ENCODE measurements around the gene ZNF74. TPM values are rescaled to one million over a fixed set of nuclear protein-coding genes. Genes with fewer than 3 reads are reported as not detected.

ZNF74 gene
- total RNA-seq, 1 experiment from 2014 or later, result 34.3 TPM

- peaks cover 3 to 5% (median 4%) of the 10 kb centered on the region in 3 experiments; a peak in 5 of 7 replicates for H3K36me3 Mint-ChIP-seq (ENCODE audit: insufficient read depth in 1 of 3, low read depth in 3 of 3)
- no peak overlapping the region for H2BK15ac ChIP-seq (ENCODE audit: low read depth, low read length)
- H3K23me2 ChIP-seq (ENCODE audit: insufficient read length, low read depth, low read length, poor library complexity, severe bottlenecking), result peaks cover 10% of the 10 kb centered on the region
- H3K79me2 ChIP-seq (ENCODE audit: insufficient read depth, low read length), result no peaks in the 10 kb centered on the region
- no peaks in the 10 kb centered on the region for H3K9me3 ChIP-seq (ENCODE audit: control insufficient read depth, low read depth, low read length)
- H2BK20ac ChIP-seq (ENCODE audit: low read depth, low read length, poor library complexity, severe bottlenecking), result no peak overlapping the region
- no peak overlapping the region for H4K5ac ChIP-seq (ENCODE audit: insufficient read length, low read depth, low read length)
- no peak for DNase-seq
- H3K79me1 ChIP-seq (ENCODE audit: insufficient read depth, low read depth, low read length, poor library complexity, severe bottlenecking), result no peaks in the 10 kb centered on the region
- H3K27me3 ChIP-seq (ENCODE audit: insufficient read depth, low read length), result peaks cover 3% of the 10 kb centered on the region; the same call in 1 of the 2 replicates
- H3K27ac Mint-ChIP-seq, result no peak overlapping the region
- H2BK12ac ChIP-seq (ENCODE audit: insufficient read length, low read depth, low read length), result no peak overlapping the region
- no CpG with 5 or more reads among the region's 21 CpGs for WGBS (ENCODE audit: extremely low coverage, insufficient read length, low lambda C conversion rate)
- H3T11ph ChIP-seq (ENCODE audit: low read length), result no peak overlapping the region
- H3K14ac ChIP-seq (ENCODE audit: insufficient read depth, low read length), result no peak overlapping the region
- H3K4me3 Mint-ChIP-seq, result no peak overlapping the region
- no peak overlapping the region for H3K9ac ChIP-seq (ENCODE audit: extremely low read depth, insufficient read length, low read length)
- no peak overlapping the region for H3K27ac ChIP-seq (ENCODE audit: insufficient read length, low read depth, low read length)
- H3K4me1 Mint-ChIP-seq, result peaks cover 12 to 13% of the 10 kb centered on the region in 2 experiments
- H4K91ac ChIP-seq (ENCODE audit: insufficient read length, low read depth, low read length), result no peak overlapping the region
- H3K4me1 ChIP-seq (ENCODE audit: insufficient read depth, low read length), result no peaks in the 10 kb centered on the region
- no peak for TF ChIP-seq CTCF (conservative IDR thresholded peaks at IDR 0.05)
- H3K23ac ChIP-seq (ENCODE audit: insufficient read length, low read depth, low read length), result no peak overlapping the region
- no peak overlapping the region for H3K56ac ChIP-seq (ENCODE audit: insufficient read length, low read depth, low read length)
- peaks cover 30% of the 10 kb centered on the region for H3K27me3 Mint-ChIP-seq (ENCODE audit: low read depth)
- no peak overlapping the region for H3K4ac ChIP-seq (ENCODE audit: low read depth, low read length)
- no peak overlapping the region for H4K8ac ChIP-seq (replicated peaks; ENCODE audit: insufficient read length, low read depth, low read length)
- H2AK5ac ChIP-seq (ENCODE audit: insufficient read length, low read length), result no peak overlapping the region
- H2AFZ ChIP-seq (ENCODE audit: low read length), result no peak overlapping the region
- no peak overlapping the region for H2BK120ac ChIP-seq (ENCODE audit: low read depth, low read length, poor library complexity, severe bottlenecking)
- no peaks in the 10 kb centered on the region for H3K9me3 Mint-ChIP-seq
- no peak overlapping the region for H3K18ac ChIP-seq (ENCODE audit: insufficient read length, low read depth, low read length)
- no peaks in the 10 kb centered on the region for H4K20me1 ChIP-seq (ENCODE audit: control insufficient read depth, insufficient read depth, insufficient read length)
- no peak overlapping the region for H2BK5ac ChIP-seq (ENCODE audit: insufficient read length, low read length)
- no peak overlapping the region for H3K4me2 ChIP-seq (ENCODE audit: insufficient read depth, insufficient read length, low read length)
These were observed 47.9 kb downstream of the ZNF74 start for GRCh38 chr22:20441631-20442484.

Measured in H9 (cell line).